Stomach (tissue), 9 donors: ENCODE results near the gene MAGOHB. TPM values are rescaled to one million over a fixed set of nuclear protein-coding genes. Genes with fewer than 3 reads are reported as not detected.
A peak's percentile ranks its signal among the peaks of the same experiment; 100 is the strongest.
"Not testable (repeated sequence)": the region's sequence is repeated elsewhere in the genome, so short reads cannot be mapped to it uniquely, and the experiment has no call there.

Experiments used
- DNase-seq, 2 donors: peaks; one replicate each; pipeline versions ENCODE4 v3.0.0 to v3.0.0-alpha.2; 2013 to 2019
- H3K27ac ChIP-seq, 5 donors: fragments of 200-600 bp in 4 of 5; sonication (generic) in 4 of 5; one replicate each; pipeline ENCODE4 v1.5.1; 2013 to 2019; ENCODE audit warnings: mild to moderate bottlenecking in 1 of 5, moderate library complexity in 1 of 5
- H3K27me3 ChIP-seq, 3 donors: fragments of 200-600 bp; sonication (generic); one replicate each; pipeline ENCODE4 v1.5.1; 2017 to 2019; ENCODE audit warnings: mixed run types in 1 of 3
- H3K36me3 ChIP-seq, 4 donors: fragments of 200-600 bp; sonication (generic); 1 replicate in 3 of 4; 2 replicates in 1 of 4; pipeline ENCODE4 v1.5.1; 2016 to 2019
- H3K4me1 ChIP-seq, 4 donors: fragments of 200-600 bp; sonication (generic); one replicate each; pipeline ENCODE4 v1.5.1; 2016 to 2019
- H3K4me3 ChIP-seq, 4 donors: fragments of 200-600 bp; sonication (generic) in 3 of 4; one replicate each; pipeline ENCODE4 v1.5.1; 2016 to 2019; ENCODE audit warnings: mild to moderate bottlenecking in 1 of 4
- H3K9me3 ChIP-seq, 4 donors: fragments of 200-600 bp; sonication (generic); one replicate each; pipeline ENCODE4 v1.5.1; 2016 to 2019
- EP300 ChIP-seq: sonication (generic); formaldehyde crosslinking; IDR thresholded peaks from one replicate; pipeline ENCODE4 v1.6.1; 2017; ENCODE audit warnings: antibody characterized with exemption
- POLR2A ChIP-seq, 4 donors: fragments of 450-650 bp; IDR thresholded peaks; one replicate each; pipeline ENCODE4 v1.6.1; 2016; ENCODE audit warnings: antibody characterized with exemption in 4 of 4, control low read depth in 2 of 4, mild to moderate bottlenecking in 1 of 4, moderate library complexity in 1 of 4
- POLR2AphosphoS5 ChIP-seq, 3 donors: sonication (generic); formaldehyde crosslinking; IDR thresholded peaks; one replicate each; pipeline ENCODE4 v1.6.1; 2016; ENCODE audit warnings: antibody characterized with exemption in 3 of 3
- WGBS, 5 donors: extraction: QIAGEN DNeasy Blood & Tissue Kit in 3 of 5; methylation state at CpG; one replicate each; pipeline versions ENCODE4 v1.1.5 to v1.1.7; 2013 to 2018; 5-methylcytosine and 5-hydroxymethylcytosine counted together
- intact Hi-C: fragments of 100-400 bp; cut with DNase I; formaldehyde crosslinking; loops from one replicate; pipeline ENCODE4 v1.15.1; 2023; ENCODE audit warnings: low total_unique reads
- polyA plus RNA-seq, 3 donors: library from polyadenylated mRNA; stranded (reverse); fragments of 200-250 nt; gene quantifications; one replicate each; pipeline ENCODE4 v1.2.3, GENCODE V29; 2013
- total RNA-seq, 5 donors: library from RNA; depleted of rRNA; stranded (reverse); fragments of >200 nt; gene quantifications; one replicate each; pipeline versions ENCODE4 v1.1.0 to v1.2.3, GENCODE V29; 2014 to 2016
- TF ChIP-seq, protein P1 (sequence below), 7 experiments: fragments of 450-650 bp in 4 of 7; fragments of 200-600 bp in 3 of 7; sonication (generic) in 3 of 7; IDR thresholded peaks; one replicate each; pipeline ENCODE4 v1.5.1; 2016 to 2019; ENCODE audit warnings: antibody characterized with exemption in 7 of 7, control low read depth in 2 of 7, mild to moderate bottlenecking in 1 of 7
- donor health status: healthy with polysubstance abuse.
- donor health status: Bipolar disorder and iron deficiency.
- donor health status: healthy.

Gene MAGOHB
- total and polyA plus RNA-seq, 8 donors, result 0.58 to 33.2 (median 20.9) TPM

DNA sequence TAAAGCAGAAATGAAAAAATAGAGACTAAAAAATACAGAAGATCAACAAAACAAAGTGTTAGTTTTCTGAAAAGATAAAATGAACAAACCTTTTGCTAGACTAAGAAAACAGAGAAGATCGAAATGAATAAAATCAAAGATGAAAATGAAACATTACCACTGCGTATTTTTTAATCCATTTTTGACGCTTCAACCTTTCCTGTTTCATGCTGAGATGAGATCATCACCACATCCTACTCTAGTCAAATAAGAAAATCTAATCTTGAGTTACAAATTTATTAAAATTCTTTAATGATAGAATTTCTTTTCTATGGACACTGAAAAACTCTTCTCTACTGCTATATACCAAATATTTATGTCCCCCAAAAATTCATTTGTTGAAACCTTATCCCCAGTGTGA lies 30.7 kb downstream of the MAGOHB start:
- no peaks in the 10 kb centered on the region for H3K27me3 ChIP-seq
- peaks cover 0 to 7% (median 2%) of the 10 kb centered on the region in 4 donors for H3K9me3 ChIP-seq
- intact Hi-C loops, result no loop called here
- no peak for TF ChIP-seq EP300
- TF ChIP-seq, protein P1, sequence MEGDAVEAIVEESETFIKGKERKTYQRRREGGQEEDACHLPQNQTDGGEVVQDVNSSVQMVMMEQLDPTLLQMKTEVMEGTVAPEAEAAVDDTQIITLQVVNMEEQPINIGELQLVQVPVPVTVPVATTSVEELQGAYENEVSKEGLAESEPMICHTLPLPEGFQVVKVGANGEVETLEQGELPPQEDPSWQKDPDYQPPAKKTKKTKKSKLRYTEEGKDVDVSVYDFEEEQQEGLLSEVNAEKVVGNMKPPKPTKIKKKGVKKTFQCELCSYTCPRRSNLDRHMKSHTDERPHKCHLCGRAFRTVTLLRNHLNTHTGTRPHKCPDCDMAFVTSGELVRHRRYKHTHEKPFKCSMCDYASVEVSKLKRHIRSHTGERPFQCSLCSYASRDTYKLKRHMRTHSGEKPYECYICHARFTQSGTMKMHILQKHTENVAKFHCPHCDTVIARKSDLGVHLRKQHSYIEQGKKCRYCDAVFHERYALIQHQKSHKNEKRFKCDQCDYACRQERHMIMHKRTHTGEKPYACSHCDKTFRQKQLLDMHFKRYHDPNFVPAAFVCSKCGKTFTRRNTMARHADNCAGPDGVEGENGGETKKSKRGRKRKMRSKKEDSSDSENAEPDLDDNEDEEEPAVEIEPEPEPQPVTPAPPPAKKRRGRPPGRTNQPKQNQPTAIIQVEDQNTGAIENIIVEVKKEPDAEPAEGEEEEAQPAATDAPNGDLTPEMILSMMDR (IDR thresholded peaks at IDR 0.05), result no peak
- no peak overlapping the region for H3K4me3 ChIP-seq
- WGBS, 5 donors, result 88 to 96% (median 92%) methylated on average over 3 of the region's 3 CpGs
- DNase-seq, result no peak
- H3K36me3 ChIP-seq, result peaks cover 3 to 16% (median 13%) of the 10 kb centered on the region in 4 donors
- H3K27ac ChIP-seq, result no peak overlapping the region
- H3K4me1 ChIP-seq, result no peaks in the 10 kb centered on the region

- H3K27me3 ChIP-seq, H3K27ac ChIP-seq, H3K9me3 ChIP-seq, DNase-seq, H3K4me3 ChIP-seq, H3K4me1 ChIP-seq, intact Hi-C loops: not testable (repeated sequence)
- peaks cover 3 to 16% (median 11%) of the 10 kb centered on the region in 4 donors for H3K36me3 ChIP-seq
- WGBS, 5 donors, result 80 to 99% (median 96%) methylated on average over 3 of the region's 3 CpGs
These were observed 31.3 kb downstream of the MAGOHB start for GRCh38 chr12:10582133-10582532.

GRCh38 chr12:10574307-10574706 lies 39.1 kb downstream of the MAGOHB start:
- no peak for DNase-seq
- H3K36me3 ChIP-seq, result no peaks in the 10 kb centered on the region
- intact Hi-C loops, result no loop called here
- no peaks in the 10 kb centered on the region for H3K4me1 ChIP-seq
- no peaks in the 10 kb centered on the region for H3K9me3 ChIP-seq
- TF ChIP-seq, protein P1 (IDR thresholded peaks at IDR 0.05), result no peak
- TF ChIP-seq POLR2AphosphoS5 (IDR thresholded peaks at IDR 0.05), result no peak
- no peak for TF ChIP-seq POLR2A (IDR thresholded peaks at IDR 0.05)
- TF ChIP-seq EP300, result no peak
- H3K4me3 ChIP-seq, result no peak overlapping the region
- no peak overlapping the region for H3K27ac ChIP-seq
- WGBS, 5 donors, result 48 to 79% (median 72%) methylated on average over 2 of the region's 2 CpGs
- peaks cover 0 to 6% (median 0%) of the 10 kb centered on the region in 3 donors for H3K27me3 ChIP-seq

DNA sequence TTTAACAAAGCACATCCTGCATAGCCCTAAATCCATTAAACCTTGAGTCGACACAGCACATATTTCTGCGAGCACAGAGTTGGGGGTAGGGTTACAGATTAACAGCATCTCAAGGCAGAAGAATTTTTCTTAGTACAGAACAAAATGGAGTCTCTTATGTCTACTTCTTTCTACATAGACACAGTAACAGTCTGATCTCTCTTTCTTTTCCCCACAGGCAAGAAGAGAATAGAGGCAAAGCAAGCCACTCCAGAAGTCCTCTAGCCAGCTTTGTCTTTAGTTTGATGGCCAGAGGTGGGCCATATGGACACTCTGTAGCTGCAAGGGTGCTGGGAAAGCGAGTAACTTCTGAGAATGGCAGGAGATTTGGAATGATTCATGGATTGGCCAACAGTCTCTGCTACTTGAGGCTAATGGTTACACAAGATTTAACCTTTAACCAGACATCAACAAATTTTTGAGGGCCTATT lies 41.4 kb downstream of the MAGOHB start:
- DNase-seq, H3K4me1 ChIP-seq, H3K4me3 ChIP-seq, H3K36me3 ChIP-seq, H3K27ac ChIP-seq, intact Hi-C loops, H3K9me3 ChIP-seq, H3K27me3 ChIP-seq: not testable (repeated sequence)
- WGBS, 5 donors, result 37 to 54% (median 44%) methylated on average over 3 of the region's 3 CpGs
- TF ChIP-seq POLR2AphosphoS5 (IDR thresholded peaks at IDR 0.05), result peak in 1 of 3 donors; percentile 25

DNA sequence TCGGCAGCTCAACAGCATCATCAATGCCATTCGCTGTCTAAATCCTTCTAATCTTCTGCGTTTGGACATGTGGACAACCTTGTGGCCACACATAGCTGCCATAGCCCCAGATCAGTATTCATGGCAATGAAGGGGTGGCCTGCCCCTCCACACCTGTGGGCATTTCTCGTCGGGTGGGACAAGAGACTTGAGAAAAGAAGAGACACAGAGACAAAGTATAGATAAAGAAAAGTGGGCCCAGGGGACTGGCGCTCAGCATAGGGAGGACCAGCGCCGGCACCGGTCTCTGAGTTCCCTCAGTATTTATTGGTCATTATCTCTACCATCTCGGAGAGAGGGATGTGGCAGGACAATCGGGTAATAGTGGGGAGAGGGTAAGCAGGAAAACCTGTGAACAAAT lies 42.3 kb downstream of the MAGOHB start:
- Histone ChIP-seq H3K9me3 (no peaks in the 10 kb centered on the region), H3K4me1 (no peaks in the 10 kb centered on the region), H3K36me3 (no peaks in the 10 kb centered on the region), H3K27ac (no peak overlapping the region), H3K4me3 (no peak overlapping the region), H3K27me3 (peaks cover 0 to 6% (median 0%) of the 10 kb centered on the region in 3 donors)
- DNase-seq, result no peak
- 84 to 94% (median 90%) methylated on average over 11 of the region's 11 CpGs for WGBS, 5 donors
- TF ChIP-seq POLR2A (IDR thresholded peaks at IDR 0.05) (no peak), POLR2AphosphoS5 (IDR thresholded peaks at IDR 0.05) (no peak), EP300 (no peak)
- TF ChIP-seq, protein P1 (IDR thresholded peaks at IDR 0.05), result no peak
- intact Hi-C loops, result no loop called here
